Neural progenitor cell (in vitro differentiated cells): Measurements from ENCODE around the gene RAB34.

Experiments used
- CTCF ChIP-seq: fragments of 200-600 bp; sonication (generic); IDR thresholded peaks from 2 replicates; pipeline ENCODE4 v1.5.1; 2017; ENCODE audit warnings: antibody characterized with exemption, mild to moderate bottlenecking
- EZH2 ChIP-seq: fragments of 200-600 bp; sonication (generic); IDR thresholded peaks from 2 replicates; pipeline ENCODE4 v1.6.1; 2017; ENCODE audit warnings: antibody characterized with exemption, mild to moderate bottlenecking, moderate library complexity

- TF ChIP-seq CTCF (no peak), EZH2 (no peak)
Measured at GRCh38 chr17:28689011-28689410, 28.7 kb downstream of the RAB34 start.
